Measurements from ENCODE around the gene CADM2. TPM values are rescaled to one million over a fixed set of nuclear protein-coding genes. Genes with fewer than 3 reads are reported as not detected.

The CADM2 gene
- total RNA-seq, 1 experiment from 2014 or later: 10.9 TPM

DNA sequence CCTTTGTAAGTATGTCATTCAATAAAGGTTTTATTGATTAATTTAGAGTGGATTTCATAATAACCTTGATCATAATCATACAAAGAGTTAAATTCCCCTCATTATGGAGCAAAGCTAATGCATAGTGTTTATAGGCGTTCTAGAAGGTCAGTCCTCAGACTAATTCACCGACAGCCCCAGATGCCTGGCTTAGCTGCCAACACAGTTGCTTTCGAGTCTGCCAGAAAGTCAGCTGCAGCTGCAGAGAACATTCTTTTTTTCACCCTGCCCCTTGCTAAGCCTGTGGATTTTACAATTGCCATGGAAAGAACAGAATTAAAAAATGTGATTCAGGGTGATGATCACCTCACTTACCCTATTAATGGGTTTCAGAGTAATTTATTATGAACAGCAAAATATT is 21.2 kb downstream of the CADM2 start:
- no peaks in the 10 kb centered on the region for H3K27me3 ChIP-seq (ENCODE audit: insufficient read depth, low read length)
- no peaks in the 10 kb centered on the region for H3K79me2 ChIP-seq (ENCODE audit: insufficient read depth, low read length)
- H2AK5ac ChIP-seq (ENCODE audit: insufficient read length, low read length): no peak overlapping the region
- H4K5ac ChIP-seq (ENCODE audit: insufficient read length, low read depth, low read length): no peak overlapping the region
- H3K23me2 ChIP-seq (ENCODE audit: insufficient read length, low read depth, low read length, poor library complexity, severe bottlenecking): no peaks in the 10 kb centered on the region
- H3K9me3 Mint-ChIP-seq: no peaks in the 10 kb centered on the region
- no peak overlapping the region for H4K8ac ChIP-seq (replicated peaks; ENCODE audit: insufficient read length, low read depth, low read length)
- no peak overlapping the region for H3K9ac ChIP-seq (ENCODE audit: extremely low read depth, insufficient read length, low read length)
- H3K27ac Mint-ChIP-seq: 0 out of 7 replicates have a peak overlapping the region, but pooled peaks of 1 of the 3 experiments have one; percentile 40
- WGBS (ENCODE audit: extremely low coverage, insufficient read length, low lambda C conversion rate): no CpG with 5 or more reads among the region's 3 CpGs
- H3K27ac ChIP-seq (ENCODE audit: insufficient read length, low read depth, low read length): no peak overlapping the region
- no peaks in the 10 kb centered on the region for H4K20me1 ChIP-seq (ENCODE audit: control insufficient read depth, insufficient read depth, insufficient read length)
- H3T11ph ChIP-seq (ENCODE audit: low read length): no peak overlapping the region
- H2AFZ ChIP-seq (ENCODE audit: low read length): no peak overlapping the region
- H3K4me1 ChIP-seq (ENCODE audit: insufficient read depth, low read length): peaks cover 2% of the 10 kb centered on the region
- no peak for TF ChIP-seq CTCF (conservative IDR thresholded peaks at IDR 0.05)
- DNase-seq: no peak
- H3K56ac ChIP-seq (ENCODE audit: insufficient read length, low read depth, low read length): no peak overlapping the region
- H3K4ac ChIP-seq (ENCODE audit: low read depth, low read length): no peak overlapping the region
- peaks cover 30 to 44% of the 10 kb centered on the region in 2 experiments for H3K4me1 Mint-ChIP-seq
- no peak overlapping the region for H2BK5ac ChIP-seq (ENCODE audit: insufficient read length, low read length)
- no peaks in the 10 kb centered on the region; a peak in 1 of 7 replicates for H3K36me3 Mint-ChIP-seq (ENCODE audit: insufficient read depth in 1 of 3, low read depth in 3 of 3)
- no peak overlapping the region for H3K4me2 ChIP-seq (ENCODE audit: insufficient read depth, insufficient read length, low read length)
- H3K4me3 Mint-ChIP-seq: no peak overlapping the region
- no peaks in the 10 kb centered on the region for H3K79me1 ChIP-seq (ENCODE audit: insufficient read depth, low read depth, low read length, poor library complexity, severe bottlenecking)
- H3K23ac ChIP-seq (ENCODE audit: insufficient read length, low read depth, low read length): no peak overlapping the region
- no peak overlapping the region for H3K18ac ChIP-seq (ENCODE audit: insufficient read length, low read depth, low read length)
- no peak overlapping the region for H2BK12ac ChIP-seq (ENCODE audit: insufficient read length, low read depth, low read length)
- H2BK20ac ChIP-seq (ENCODE audit: low read depth, low read length, poor library complexity, severe bottlenecking): no peak overlapping the region
- H2BK120ac ChIP-seq (ENCODE audit: low read depth, low read length, poor library complexity, severe bottlenecking): no peak overlapping the region
- H3K9me3 ChIP-seq (ENCODE audit: control insufficient read depth, low read depth, low read length): no peaks in the 10 kb centered on the region
- no peak overlapping the region for H4K91ac ChIP-seq (ENCODE audit: insufficient read length, low read depth, low read length)
- H3K14ac ChIP-seq (ENCODE audit: insufficient read depth, low read length): no peak overlapping the region
- no peak overlapping the region for H2BK15ac ChIP-seq (ENCODE audit: low read depth, low read length)
- no peaks in the 10 kb centered on the region for H3K27me3 Mint-ChIP-seq (ENCODE audit: low read depth)

Measured in H9 (cell line).